HG03565 (cell line): ENCODE measurements around the gene BOLA1.
"Not testable (repeated sequence)": the region's sequence is repeated elsewhere in the genome, so short reads cannot be mapped to it uniquely, and the experiment has no call there.

ENCODE experiments used
- ATAC-seq: cut with Tn5 transposase; IDR thresholded peaks from one replicate; pipeline ENCODE4 v1.9.1; 2021; ENCODE audit warnings: mild to moderate bottlenecking, moderate library complexity; ENCODE audit not compliant: unreplicated experiment

Gene BOLA1, protein sequence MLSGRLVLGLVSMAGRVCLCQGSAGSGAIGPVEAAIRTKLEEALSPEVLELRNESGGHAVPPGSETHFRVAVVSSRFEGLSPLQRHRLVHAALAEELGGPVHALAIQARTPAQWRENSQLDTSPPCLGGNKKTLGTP

DNA sequence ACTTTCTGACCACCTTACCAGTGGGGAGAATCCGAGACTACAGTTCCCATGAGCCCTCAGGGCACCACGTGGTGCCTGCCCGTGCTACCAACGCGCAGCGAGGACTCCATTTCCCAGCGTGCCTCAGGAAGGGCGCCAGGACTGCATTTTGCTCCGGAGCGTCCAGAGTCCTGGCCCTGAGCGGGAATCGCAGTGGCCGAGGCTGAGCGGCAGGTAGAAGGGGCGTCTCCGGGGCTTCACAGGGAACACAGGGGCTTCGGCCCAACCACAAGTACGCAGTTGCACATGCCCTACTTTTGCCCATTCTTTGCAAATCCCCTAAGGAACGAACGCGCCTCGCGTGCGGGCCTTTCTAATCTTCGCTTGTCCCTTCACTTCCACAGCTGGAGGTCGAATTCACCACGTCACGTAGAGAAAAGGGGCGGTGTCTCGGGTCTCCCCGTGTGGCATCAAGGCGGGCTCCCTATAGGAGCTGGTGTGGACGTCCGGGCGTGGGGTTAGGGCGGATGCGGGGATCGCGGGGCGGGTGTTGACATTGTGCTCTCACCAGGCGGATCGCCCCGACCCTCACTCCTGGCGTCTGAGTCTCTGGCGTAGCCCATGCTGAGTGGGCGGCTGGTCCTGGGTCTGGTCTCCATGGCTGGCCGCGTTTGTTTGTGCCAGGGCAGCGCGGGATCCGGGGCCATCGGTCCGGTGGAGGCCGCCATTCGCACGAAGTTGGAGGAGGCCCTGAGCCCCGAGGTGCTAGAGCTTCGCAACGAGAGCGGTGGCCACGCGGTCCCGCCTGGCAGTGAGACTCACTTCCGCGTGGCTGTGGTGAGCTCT lies at the start of gene BOLA1:
Gene BOLA1, plus strand, starts transcription at position 109 of the 825 bp plus-strand sequence. Its CDS starts 492 bp downstream, at position 601.
- peak; percentile 95 for ATAC-seq

DNA sequence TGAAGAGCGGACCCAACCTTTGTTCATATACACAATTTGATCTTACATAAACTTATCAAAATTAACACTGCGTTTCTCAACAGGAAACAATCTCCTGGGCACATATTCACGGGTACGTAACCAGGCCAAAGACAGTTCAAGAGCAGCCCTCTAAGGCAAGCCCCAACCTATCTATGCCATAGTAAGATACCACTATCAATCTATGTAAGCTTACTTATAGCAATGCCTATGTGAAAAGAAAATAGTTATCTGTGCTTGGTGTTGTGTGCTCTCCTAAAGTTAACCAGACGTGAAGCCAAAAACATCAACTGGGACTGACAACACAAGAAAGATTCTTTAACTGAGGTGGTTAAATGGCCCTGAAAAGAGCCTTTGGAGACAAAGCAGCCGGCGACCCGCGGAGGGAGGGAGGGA lies 49.4 kb upstream of the BOLA1 start:
- no peak for ATAC-seq

DNA sequence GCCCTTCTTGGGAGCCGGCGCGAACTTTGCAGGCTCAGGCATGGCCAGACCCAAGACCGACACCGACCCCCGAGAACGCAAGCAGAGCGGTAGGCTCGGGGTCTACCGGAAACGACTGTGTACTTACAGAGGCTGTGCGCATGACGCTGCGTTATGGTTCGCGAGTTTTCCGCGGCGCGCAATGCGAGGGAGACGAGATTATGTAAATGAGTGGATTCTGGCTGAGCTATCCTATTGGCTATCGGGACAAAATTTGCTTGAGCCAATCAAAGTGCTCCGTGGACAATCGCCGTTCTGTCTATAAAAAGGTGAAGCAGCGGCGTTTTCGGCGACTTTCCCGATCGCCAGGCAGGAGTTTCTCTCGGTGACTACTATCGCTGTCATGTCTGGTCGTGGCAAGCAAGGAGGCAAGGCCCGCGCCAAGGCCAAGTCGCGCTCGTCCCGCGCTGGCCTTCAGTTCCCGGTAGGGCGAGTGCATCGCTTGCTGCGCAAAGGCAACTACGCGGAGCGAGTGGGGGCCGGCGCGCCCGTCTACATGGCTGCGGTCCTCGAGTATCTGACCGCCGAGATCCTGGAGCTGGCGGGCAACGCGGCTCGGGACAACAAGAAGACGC lies 48.5 kb upstream of the BOLA1 start:
- peak; percentile 56 for ATAC-seq

GRCh38 chr1:149851585-149852213 lies 47.7 kb upstream of the BOLA1 start:
- peak; percentile 30 for ATAC-seq

DNA sequence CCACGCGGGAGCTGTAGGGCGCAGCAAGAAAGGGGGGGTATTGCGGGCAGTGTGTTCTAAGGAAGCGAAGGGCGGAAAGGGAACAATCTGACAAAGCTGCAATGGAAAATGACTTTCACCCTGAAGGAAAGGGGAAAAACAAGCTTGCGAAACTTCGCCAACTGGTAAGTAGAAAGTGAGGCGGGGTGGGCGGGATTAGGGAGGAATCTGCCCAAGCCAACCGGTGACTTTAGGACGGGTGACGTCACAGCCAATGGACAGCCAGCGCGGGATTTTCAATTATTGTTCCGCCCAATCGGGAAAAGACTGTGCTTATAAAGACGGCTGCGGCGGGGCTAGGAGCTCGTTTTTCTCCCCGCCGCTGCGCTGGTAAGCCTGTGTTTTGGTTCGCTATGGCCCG lies 47.1 kb upstream of the BOLA1 start:
- ATAC-seq: not testable (repeated sequence)

DNA sequence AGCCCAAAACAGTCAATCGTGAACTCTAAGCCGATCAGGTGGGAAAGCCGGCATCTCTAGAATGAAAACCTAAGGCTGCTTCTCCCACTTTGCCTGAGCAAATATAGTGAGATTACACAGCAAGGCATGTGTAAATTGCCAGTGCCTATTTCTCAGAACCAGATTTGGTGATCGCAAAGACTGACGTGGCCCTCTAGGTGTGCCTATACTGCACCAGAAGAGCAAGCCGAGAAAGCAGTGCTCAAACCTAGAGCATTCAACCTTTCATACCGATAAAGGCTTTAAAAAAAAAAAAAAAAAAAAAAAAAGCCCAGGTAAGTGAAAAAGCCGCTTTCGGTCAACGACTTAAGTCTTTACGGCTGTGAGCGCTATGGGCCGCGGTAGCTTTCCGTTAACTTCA lies 39.1 kb upstream of the BOLA1 start:
- ATAC-seq: not testable (repeated sequence)

DNA sequence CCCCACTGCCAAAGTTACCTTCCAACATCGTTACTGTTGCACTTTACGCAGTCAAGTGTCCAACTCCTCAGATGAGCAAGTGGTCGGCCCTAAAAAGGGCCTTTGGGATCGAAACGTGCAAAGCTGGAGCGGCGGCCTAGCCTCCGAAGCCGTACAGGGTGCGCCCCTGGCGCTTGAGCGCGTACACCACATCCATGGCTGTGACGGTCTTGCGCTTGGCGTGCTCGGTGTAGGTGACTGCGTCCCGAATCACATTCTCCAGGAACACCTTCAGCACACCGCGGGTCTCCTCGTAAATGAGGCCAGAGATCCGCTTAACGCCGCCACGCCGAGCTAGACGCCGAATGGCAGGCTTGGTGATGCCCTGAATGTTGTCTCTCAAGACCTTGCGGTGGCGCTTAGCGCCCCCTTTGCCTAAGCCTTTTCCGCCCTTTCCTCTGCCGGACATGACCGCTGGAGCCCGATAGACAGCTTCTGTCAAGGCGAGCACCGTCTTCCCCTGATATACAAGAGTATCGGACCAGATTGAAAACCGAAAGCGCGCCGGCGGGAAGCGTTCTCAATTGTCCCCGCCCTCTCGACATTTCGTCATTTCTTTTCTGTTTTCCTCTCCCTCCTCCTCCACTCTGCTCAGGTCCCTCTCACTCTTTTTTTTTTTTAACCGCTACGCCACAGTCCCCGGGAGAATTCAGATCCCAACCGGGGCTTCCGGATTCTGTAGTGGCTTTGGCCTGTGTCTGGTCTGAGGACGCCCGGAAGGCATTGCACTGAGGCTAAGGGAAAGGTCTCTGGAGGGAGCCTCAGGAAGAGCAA lies 38.5 kb upstream of the BOLA1 start:
- peak; percentile 49 for ATAC-seq

- ATAC-seq: not testable (repeated sequence)
Observed at GRCh38 chr1:149861497-149862054, 37.8 kb upstream of the BOLA1 start.

GRCh38 chr1:149866887-149867286 lies 32.5 kb upstream of the BOLA1 start:
- ATAC-seq: not testable (repeated sequence)

GRCh38 chr1:149873060-149873459 lies 26.3 kb upstream of the BOLA1 start:
- ATAC-seq: not testable (repeated sequence)

DNA sequence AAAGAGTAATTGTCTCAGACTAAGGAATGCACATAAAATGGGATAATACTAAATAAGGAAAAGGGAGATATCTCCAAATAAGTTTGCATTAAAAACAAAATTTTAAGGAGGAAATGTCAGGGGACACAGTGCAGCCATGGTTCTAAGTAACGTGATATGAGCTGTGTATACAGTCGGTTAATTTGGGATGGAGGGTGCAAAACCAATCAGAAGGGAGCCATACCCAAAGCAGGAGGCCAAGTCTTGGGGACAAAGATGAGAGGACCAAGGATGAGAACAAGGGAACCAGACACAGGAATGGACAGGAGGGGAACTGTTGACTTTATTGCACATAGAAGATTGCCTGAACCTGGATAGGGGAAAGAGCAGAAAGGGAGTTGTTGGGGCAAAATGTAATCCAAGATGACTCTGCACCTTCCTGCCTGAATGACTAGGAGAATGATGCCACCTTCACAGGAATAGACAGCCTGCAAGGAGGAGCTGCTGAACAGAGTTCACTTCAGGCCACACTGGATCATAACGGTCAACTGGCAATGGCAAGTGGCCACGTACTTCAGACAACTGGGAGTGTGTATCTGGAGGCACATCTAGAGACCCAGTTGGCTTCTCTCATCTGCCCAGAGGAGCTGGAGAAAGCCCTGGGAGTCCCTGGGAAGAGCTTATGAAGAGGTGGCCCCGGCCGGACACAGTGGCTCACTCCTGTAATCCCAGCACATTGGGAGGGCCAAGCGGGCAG lies 22.0 kb upstream of the BOLA1 start:
- ATAC-seq: no peak

GRCh38 chr1:149879556-149879955 lies 19.8 kb upstream of the BOLA1 start:
- no peak for ATAC-seq

GRCh38 chr1:149881876-149882275 lies 17.5 kb upstream of the BOLA1 start:
- no peak for ATAC-seq

- no peak for ATAC-seq
Observed at GRCh38 chr1:149883598-149884247, 15.6 kb upstream of the BOLA1 start.

GRCh38 chr1:149884433-149885338 lies 14.7 kb upstream of the BOLA1 start:
- no peak for ATAC-seq

DNA sequence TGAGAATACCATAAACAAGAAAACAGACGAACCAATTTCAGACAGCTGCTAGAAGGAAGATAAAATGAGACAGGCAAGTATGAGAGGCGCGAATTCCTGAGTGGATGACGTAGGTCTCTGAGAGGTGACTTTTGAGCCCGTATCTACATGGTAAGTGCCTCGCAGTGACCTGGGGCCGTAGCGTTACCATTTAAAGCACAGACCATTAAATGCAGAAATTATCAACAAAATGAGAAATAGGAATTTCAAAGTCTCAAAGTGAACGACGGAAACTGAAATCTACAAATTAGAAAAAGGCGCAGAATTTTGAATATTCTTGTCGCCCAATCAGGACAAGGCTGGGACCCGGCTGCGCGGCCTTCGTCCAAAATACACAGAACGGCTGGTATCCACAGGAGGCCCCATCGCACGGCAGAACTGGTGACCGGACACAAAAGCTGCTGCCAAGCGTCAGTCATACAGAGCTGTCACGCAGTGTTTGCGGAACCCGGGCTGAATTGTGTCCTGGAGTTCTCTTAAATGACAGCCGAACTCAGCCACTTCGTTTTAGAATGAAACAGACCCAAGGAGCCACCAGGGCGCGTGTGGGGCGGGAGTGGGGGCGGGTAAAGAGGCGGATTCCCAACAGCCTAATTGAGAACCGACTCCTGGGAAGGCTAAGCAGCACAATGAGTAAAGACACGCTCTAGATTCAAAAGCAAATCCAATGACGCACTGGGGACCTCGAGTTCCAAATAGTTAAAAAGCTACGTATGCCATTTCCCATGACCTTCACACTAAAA lies 13.8 kb upstream of the BOLA1 start:
- ATAC-seq: no peak

GRCh38 chr1:149886121-149886395 lies 13.3 kb upstream of the BOLA1 start:
- ATAC-seq: not testable (repeated sequence)
